Activated T-helper 1 cell treated with anti-CD3 and anti-CD28 coated beads, Interleukin-12 subunit alpha, Interleukin-12 subunit beta, Interleukin-2, Interleukin-4 antibody, amounts not matched to agents 30 ng/mL and 10 ng/mL and 1 ng/mL, durations not matched to agents 14 hours and 24 hours and 36 hours (primary cell): ENCODE data around the gene TNRC6B. TPM values are rescaled to one million over a fixed set of nuclear protein-coding genes. Genes with fewer than 3 reads are reported as not detected.
A peak's percentile ranks its signal among the peaks of the same experiment; 100 is the strongest.

Source experiments
- DNase-seq: peaks from one replicate; pipeline ENCODE4 v3.0.0; 2021; ENCODE audit warnings: low spot score
- H3K27ac Mint-ChIP-seq: one replicate; pipeline ENCODE4 v1.8.0; 2021; ENCODE audit warnings: mild to moderate bottlenecking, mixed read lengths
- H3K27me3 Mint-ChIP-seq: one replicate; pipeline ENCODE4 v1.8.0; 2022; ENCODE audit warnings: mild to moderate bottlenecking, moderate library complexity, mixed read lengths; ENCODE audit not compliant: insufficient read depth
- H3K36me3 Mint-ChIP-seq: one replicate; pipeline ENCODE4 v1.8.0; 2021; ENCODE audit warnings: low read depth, mixed read lengths
- H3K4me1 Mint-ChIP-seq: one replicate; pipeline ENCODE4 v1.8.0; 2021; ENCODE audit warnings: low read depth, mixed read lengths
- H3K4me3 Mint-ChIP-seq: one replicate; pipeline ENCODE4 v1.8.0; 2021; ENCODE audit warnings: mild to moderate bottlenecking, moderate library complexity, mixed read lengths
- H3K9me3 Mint-ChIP-seq: one replicate; pipeline ENCODE4 v1.8.0; 2021; ENCODE audit warnings: mixed read lengths
- intact Hi-C: fragments of 100-400 bp; cut with micrococcal nuclease; formaldehyde crosslinking; loops from one replicate; pipeline ENCODE4 v1.15.1; 2024
- total RNA-seq: library from RNA; stranded (reverse); gene quantifications from 2 replicates; pipeline ENCODE4 v1.2.3, GENCODE V29; 2022

Gene TNRC6B
- total RNA-seq, 1 donor from 2014 or later, result 26.2 TPM

DNA sequence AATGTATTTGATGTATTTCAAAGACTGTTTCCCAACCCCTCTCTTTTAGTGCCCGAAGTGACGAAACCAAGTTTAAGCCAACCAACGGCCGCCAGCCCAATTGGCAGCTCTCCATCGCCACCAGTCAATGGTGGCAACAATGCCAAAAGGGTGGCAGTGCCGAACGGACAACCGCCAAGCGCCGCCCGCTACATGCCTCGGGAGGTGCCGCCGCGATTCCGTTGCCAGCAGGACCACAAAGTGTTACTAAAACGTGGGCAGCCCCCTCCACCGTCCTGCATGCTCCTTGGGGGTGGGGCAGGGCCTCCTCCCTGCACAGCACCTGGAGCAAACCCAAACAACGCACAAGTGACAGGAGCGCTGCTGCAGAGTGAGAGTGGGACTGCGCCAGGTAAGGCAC, 84.1 kb downstream of the TNRC6B start:
- H3K27ac Mint-ChIP-seq, result no peak overlapping the region
- H3K4me3 Mint-ChIP-seq, result no peak overlapping the region
- peaks cover 47% of the 10 kb centered on the region for H3K4me1 Mint-ChIP-seq
- DNase-seq, result no peak
- intact Hi-C loops, result no loop called here
- H3K36me3 Mint-ChIP-seq, result peaks cover 52% of the 10 kb centered on the region
- H3K9me3 Mint-ChIP-seq, result no peaks in the 10 kb centered on the region
- H3K27me3 Mint-ChIP-seq, result no peaks in the 10 kb centered on the region

DNA sequence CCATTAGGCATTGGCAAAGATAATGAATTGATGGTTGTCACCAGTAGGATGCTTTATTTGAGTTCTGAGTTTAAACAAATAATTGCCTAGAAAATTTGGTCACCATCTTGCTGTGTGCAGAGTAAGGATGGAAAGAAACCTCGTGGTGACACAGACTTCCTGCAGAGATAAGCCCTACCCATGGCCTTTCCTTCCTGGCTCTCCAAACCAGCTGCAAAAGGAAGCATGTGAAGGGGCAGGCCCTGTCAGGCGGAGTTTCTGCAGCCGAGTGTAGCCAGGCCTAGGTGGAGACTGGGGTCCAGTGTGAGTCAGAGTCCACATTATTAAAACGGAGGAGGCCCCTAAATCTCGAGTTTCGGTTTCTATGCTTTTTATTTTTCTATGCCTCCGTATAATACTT, 85.5 kb downstream of the TNRC6B start:
- intact Hi-C loops, result no loop called here
- Mint-ChIP-seq H3K27ac (no peak overlapping the region), H3K36me3 (peaks cover 51% of the 10 kb centered on the region), H3K9me3 (no peaks in the 10 kb centered on the region), H3K4me3 (no peak overlapping the region), H3K27me3 (no peaks in the 10 kb centered on the region), H3K4me1 (peaks cover 37% of the 10 kb centered on the region)
- no peak for DNase-seq

- peak overlapping the region; percentile 64 for H3K27ac Mint-ChIP-seq
- H3K4me1 Mint-ChIP-seq, result peaks cover 30% of the 10 kb centered on the region
- no peaks in the 10 kb centered on the region for H3K27me3 Mint-ChIP-seq
- H3K36me3 Mint-ChIP-seq, result peaks cover 40% of the 10 kb centered on the region
- intact Hi-C loops, result no loop called here
- H3K9me3 Mint-ChIP-seq, result no peaks in the 10 kb centered on the region
- H3K4me3 Mint-ChIP-seq, result no peak overlapping the region
- DNase-seq, result no peak
These were observed 88.1 kb downstream of the TNRC6B start for GRCh38 chr22:40265783-40266182.

DNA sequence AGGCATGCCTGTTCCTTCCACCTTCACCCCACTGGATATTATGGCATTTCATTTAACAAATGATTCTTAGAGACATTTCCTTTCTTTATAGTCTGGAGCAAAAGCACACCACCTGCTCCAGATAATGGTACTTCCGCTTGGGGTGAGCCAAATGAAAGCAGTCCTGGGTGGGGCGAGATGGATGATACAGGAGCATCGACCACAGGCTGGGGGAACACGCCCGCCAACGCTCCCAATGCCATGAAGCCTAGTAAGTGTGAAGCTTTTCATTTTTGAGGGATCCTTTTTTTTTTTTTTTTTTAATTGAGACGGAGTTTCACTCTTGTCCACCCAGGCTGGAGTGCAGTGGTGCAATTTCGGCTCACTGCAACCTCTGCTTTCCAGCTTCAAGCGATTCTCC, 92.3 kb downstream of the TNRC6B start:
- Mint-ChIP-seq H3K36me3 (peaks cover 29% of the 10 kb centered on the region), H3K27me3 (no peaks in the 10 kb centered on the region), H3K27ac (no peak overlapping the region), H3K4me3 (no peak overlapping the region), H3K9me3 (no peaks in the 10 kb centered on the region), H3K4me1 (peaks cover 19% of the 10 kb centered on the region)
- intact Hi-C loops, result no loop called here
- no peak for DNase-seq

DNA sequence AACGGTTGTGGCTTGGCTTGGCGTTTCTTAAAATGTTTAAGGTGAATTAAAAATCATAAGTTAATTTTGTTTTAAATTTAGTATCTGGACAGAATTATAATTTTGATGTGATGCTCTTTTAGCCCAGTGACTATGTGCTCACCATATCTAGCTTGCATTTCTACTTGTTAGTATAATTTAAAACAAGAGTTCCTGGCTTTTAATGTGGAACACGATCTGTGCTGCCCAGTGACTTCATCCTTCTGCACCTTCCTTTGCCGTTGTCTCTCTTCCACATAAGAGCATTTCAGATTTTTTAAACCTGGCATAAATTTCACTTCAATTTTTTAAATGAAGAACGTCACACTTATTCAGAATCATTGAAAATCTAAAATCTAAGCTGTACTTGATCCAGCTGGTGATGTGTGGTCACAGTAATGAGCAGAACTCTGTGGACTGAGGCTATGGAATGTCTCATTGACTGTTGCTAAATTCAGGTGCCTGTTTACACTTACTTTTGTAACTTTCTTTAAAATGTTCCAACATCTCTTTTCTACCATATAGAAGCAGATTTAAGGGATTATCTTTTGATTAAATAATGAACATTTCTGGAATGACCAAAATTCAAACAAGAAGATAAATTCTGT, 93.1 kb downstream of the TNRC6B start:
- Mint-ChIP-seq H3K36me3 (peaks cover 23% of the 10 kb centered on the region), H3K27ac (no peak overlapping the region), H3K4me3 (no peak overlapping the region), H3K27me3 (no peaks in the 10 kb centered on the region), H3K9me3 (no peaks in the 10 kb centered on the region), H3K4me1 (peaks cover 17% of the 10 kb centered on the region)
- DNase-seq, result no peak
- intact Hi-C loops, result no loop called here

DNA sequence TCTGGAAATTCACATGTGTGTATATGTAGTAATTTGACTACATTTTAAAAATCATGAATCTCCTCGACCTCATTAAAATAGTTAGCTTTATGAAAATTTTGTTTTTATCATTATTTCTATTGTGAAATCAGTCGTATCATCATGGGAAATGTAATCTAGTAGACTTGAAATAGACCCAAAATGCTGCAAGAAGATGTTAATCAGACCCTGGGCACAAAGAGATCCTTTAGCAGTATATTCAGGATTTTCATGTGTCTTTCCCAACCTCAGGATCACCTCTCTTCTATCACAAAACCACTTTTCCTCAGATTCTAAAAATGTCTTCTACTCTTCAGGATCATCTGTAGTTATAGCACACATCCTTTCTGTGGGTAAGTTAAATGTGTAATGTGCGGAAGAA, 93.7 kb downstream of the TNRC6B start:
- no peaks in the 10 kb centered on the region for H3K9me3 Mint-ChIP-seq
- H3K27me3 Mint-ChIP-seq, result no peaks in the 10 kb centered on the region
- no peak overlapping the region for H3K27ac Mint-ChIP-seq
- H3K4me3 Mint-ChIP-seq, result no peak overlapping the region
- intact Hi-C loops, result no loop called here
- no peak for DNase-seq
- peaks cover 19% of the 10 kb centered on the region for H3K36me3 Mint-ChIP-seq
- H3K4me1 Mint-ChIP-seq, result peaks cover 17% of the 10 kb centered on the region

GRCh38 chr22:40273319-40273718, 95.6 kb downstream of the TNRC6B start:
- peaks cover 28% of the 10 kb centered on the region for H3K36me3 Mint-ChIP-seq
- no peak overlapping the region for H3K27ac Mint-ChIP-seq
- no peak for DNase-seq
- no peaks in the 10 kb centered on the region for H3K9me3 Mint-ChIP-seq
- peaks cover 29% of the 10 kb centered on the region for H3K4me1 Mint-ChIP-seq
- intact Hi-C loops, result no loop called here
- H3K27me3 Mint-ChIP-seq, result no peaks in the 10 kb centered on the region
- H3K4me3 Mint-ChIP-seq, result no peak overlapping the region

DNA sequence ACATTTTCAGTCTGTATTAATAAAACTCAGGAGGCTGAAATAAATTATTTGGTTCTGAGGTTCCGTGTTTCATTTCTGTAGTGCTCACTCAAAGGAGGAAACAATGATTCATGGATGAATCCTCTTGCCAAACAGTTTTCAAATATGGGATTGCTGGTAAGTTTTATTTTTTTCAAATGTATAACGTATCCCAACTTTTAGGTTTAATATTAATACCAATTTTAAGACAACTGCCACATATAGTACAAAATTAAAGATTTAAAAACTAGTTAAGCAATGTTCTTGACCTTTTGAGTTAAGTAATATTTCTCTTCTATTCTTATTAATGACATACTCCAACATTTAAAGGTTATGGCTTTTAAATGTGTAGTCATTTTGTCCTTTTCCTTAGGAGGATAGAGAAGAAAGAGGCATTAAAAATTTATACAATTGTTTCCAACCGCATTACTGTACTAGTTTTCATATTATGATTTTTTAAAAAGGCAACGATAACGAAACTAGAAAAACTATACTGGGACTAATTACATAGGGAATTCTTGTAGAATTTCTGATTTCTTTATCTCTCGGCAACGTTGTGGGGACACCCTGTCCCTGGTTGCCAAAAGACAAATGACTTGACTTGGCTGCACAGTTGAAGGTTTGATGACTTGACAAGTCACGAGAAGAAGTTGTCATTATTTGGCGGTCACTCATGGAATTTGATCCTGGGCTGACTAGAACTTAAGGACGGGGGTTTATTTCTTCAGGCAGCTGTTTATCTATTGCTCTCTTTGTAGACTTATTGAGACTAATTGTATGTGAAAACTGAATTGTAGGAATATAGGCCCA, 99.5 kb downstream of the TNRC6B start:
- Mint-ChIP-seq H3K4me3 (no peak overlapping the region), H3K27me3 (no peaks in the 10 kb centered on the region), H3K9me3 (no peaks in the 10 kb centered on the region), H3K36me3 (peaks cover 37% of the 10 kb centered on the region), H3K4me1 (peaks cover 31% of the 10 kb centered on the region), H3K27ac (peak overlapping the region; percentile 29)
- intact Hi-C loops, result loop anchor here (1.0 to 2.0 kb wide), 4 partner anchors 12 to 100 kb away; partner anchors contain the start of genes ADSL and TNRC6B
- no peak for DNase-seq

- no peak overlapping the region for H3K4me3 Mint-ChIP-seq
- intact Hi-C loops, result no loop called here
- H3K36me3 Mint-ChIP-seq, result peaks cover 35% of the 10 kb centered on the region
- no peaks in the 10 kb centered on the region for H3K9me3 Mint-ChIP-seq
- H3K4me1 Mint-ChIP-seq, result peaks cover 31% of the 10 kb centered on the region
- H3K27me3 Mint-ChIP-seq, result no peaks in the 10 kb centered on the region
- peak overlapping the region; percentile 33 for H3K27ac Mint-ChIP-seq
- DNase-seq, result no peak
These were observed 101.3 kb downstream of the TNRC6B start for GRCh38 chr22:40279017-40279416.

DNA sequence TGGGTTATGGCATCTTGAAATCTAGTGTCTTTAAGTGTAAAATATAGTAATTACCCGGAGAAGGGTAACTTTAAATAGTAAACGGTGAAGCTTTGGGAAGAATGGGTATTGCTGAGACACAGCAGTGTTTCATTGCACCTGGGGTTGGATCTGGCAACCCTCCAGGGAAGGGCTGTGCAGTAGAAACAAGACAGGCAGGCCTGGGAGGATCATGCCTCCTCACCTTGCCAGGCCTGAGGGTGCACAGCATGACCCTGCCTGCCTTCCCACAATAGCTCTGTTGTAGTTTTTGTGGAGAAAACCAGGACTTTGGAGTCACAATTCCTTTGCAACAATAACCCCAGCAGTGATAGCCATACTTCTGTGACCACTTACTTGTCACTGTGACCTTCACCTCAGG, 104.0 kb downstream of the TNRC6B start:
- H3K9me3 Mint-ChIP-seq, result no peaks in the 10 kb centered on the region
- no peaks in the 10 kb centered on the region for H3K27me3 Mint-ChIP-seq
- H3K27ac Mint-ChIP-seq, result no peak overlapping the region
- H3K36me3 Mint-ChIP-seq, result peaks cover 51% of the 10 kb centered on the region
- H3K4me3 Mint-ChIP-seq, result no peak overlapping the region
- peaks cover 36% of the 10 kb centered on the region for H3K4me1 Mint-ChIP-seq
- DNase-seq, result no peak
- intact Hi-C loops, result no loop called here

DNA sequence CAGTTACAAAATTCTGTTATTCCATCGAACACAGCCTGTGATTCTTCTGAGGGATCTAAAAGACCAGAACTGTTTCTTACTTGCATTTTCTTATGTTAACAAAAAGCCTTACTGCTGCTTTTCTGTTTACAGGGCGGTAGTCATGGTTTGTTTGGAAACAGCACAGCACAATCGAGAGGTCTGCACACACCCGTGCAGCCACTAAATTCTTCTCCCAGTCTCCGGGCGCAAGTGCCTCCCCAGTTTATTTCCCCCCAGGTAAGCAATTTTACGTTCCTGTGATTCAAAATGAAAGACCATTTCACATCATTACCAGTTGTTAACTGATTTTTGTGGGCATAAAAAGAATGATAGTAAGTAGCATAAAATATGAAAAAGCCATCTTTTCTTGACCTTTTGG, 107.8 kb downstream of the TNRC6B start:
- H3K4me1 Mint-ChIP-seq, result peaks cover 42% of the 10 kb centered on the region
- intact Hi-C loops, result loop anchor here (5.0 kb wide), 1 partner anchor 33 kb away; no protein-coding TSS in a partner anchor
- peaks cover 48% of the 10 kb centered on the region for H3K36me3 Mint-ChIP-seq
- H3K27ac Mint-ChIP-seq, result peak overlapping the region; percentile 15
- DNase-seq, result no peak
- no peaks in the 10 kb centered on the region for H3K27me3 Mint-ChIP-seq
- no peak overlapping the region for H3K4me3 Mint-ChIP-seq
- no peaks in the 10 kb centered on the region for H3K9me3 Mint-ChIP-seq

- Mint-ChIP-seq H3K4me3 (peak overlapping the region; percentile 65), H3K27ac (peak overlapping the region; percentile 95), H3K9me3 (no peaks in the 10 kb centered on the region), H3K27me3 (no peaks in the 10 kb centered on the region), H3K4me1 (peaks cover 55% of the 10 kb centered on the region), H3K36me3 (peaks cover 39% of the 10 kb centered on the region)
- peak; percentile 61 for DNase-seq
- intact Hi-C loops, result loop anchor here (1.0 to 5.0 kb wide), 5 partner anchors 14 to 113 kb away; partner anchors contain the start of gene TNRC6B
These were observed 112.3 kb downstream of the TNRC6B start for GRCh38 chr22:40289991-40290459.

DNA sequence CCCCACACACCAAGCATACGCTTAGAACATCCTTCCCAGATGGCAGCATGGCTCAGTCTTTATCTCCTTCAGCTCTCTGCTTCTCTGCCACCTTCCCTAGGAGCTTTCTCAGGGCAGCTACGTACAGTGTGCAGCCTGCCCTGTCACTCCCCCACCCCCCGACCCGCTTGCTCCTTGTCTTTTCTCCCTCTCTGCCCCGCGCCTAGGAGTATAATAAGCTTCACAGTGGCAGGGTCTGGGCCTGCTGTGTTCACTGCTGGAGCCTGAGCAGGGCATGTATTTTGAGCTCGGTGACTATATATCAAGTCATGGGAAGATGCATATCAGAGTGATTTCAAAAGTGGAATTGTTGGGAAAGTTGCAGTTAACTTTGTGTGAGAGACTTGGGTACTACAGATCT, 112.8 kb downstream of the TNRC6B start:
- Mint-ChIP-seq H3K4me1 (peaks cover 51% of the 10 kb centered on the region), H3K27ac (peak overlapping the region; percentile 95), H3K36me3 (peaks cover 39% of the 10 kb centered on the region), H3K9me3 (no peaks in the 10 kb centered on the region), H3K27me3 (no peaks in the 10 kb centered on the region), H3K4me3 (peak overlapping the region; percentile 65)
- no peak for DNase-seq
- intact Hi-C loops, result loop anchor here (1.0 kb wide), 3 partner anchors 35 to 113 kb away; partner anchors contain the start of gene TNRC6B
